H1 (cell line): ENCODE results near the gene UBL4B.

Experiments used
- CHD2 ChIP-seq: IDR thresholded peaks from 2 replicates; pipeline ENCODE4 v1.6.1; 2012; ENCODE audit warnings: low read length, improper control_type of control experiment
- CTCF ChIP-seq, 3 experiments: IDR thresholded peaks; 1 replicate in 2 of 3; 2 replicates in 1 of 3; pipeline versions ENCODE4 v1.5.1 to v1.6.1; 2011; ENCODE audit warnings: low read length in 3 of 3, mild to moderate bottlenecking in 3 of 3, inconsistent platforms in 2 of 3, low read depth in 1 of 3, moderate library complexity in 1 of 3; ENCODE audit not compliant: insufficient read depth in 1 of 3; ENCODE audit errors: control extremely low read depth in 1 of 3
- EP300 ChIP-seq, 2 experiments: IDR thresholded peaks; 1 replicate in 1 of 2; 2 replicates in 1 of 2; pipeline ENCODE4 v1.6.1; 2011 to 2012; ENCODE audit warnings: low read depth in 2 of 2, low read length in 2 of 2, mild to moderate bottlenecking in 2 of 2, borderline replicate concordance in 1 of 2, inconsistent platforms in 1 of 2, moderate library complexity in 1 of 2
- JUND ChIP-seq: IDR thresholded peaks from 2 replicates; pipeline ENCODE4 v1.6.1; 2011; ENCODE audit warnings: mild to moderate bottlenecking, improper control_type of control experiment, low read length
- MAFK ChIP-seq: IDR thresholded peaks from 2 replicates; pipeline ENCODE4 v1.6.1; 2012; ENCODE audit warnings: low read depth, mild to moderate bottlenecking, improper control_type of control experiment, low read length
- POLR2A ChIP-seq, 2 experiments: IDR thresholded peaks; 1 replicate in 1 of 2; 2 replicates in 1 of 2; pipeline ENCODE4 v1.6.1; 2011; ENCODE audit warnings: low read depth in 2 of 2, low read length in 2 of 2, mild to moderate bottlenecking in 2 of 2; ENCODE audit errors: control extremely low read depth in 1 of 2
- POLR2AphosphoS5 ChIP-seq: IDR thresholded peaks from 2 replicates; pipeline ENCODE4 v1.6.1; 2011; ENCODE audit warnings: low read depth, low read length
- POU5F1 ChIP-seq: IDR thresholded peaks from 2 replicates; pipeline ENCODE4 v1.6.1; 2011; ENCODE audit warnings: low read depth, mild to moderate bottlenecking, low read length, moderate library complexity
- TAF1 ChIP-seq: IDR thresholded peaks from 2 replicates; pipeline ENCODE4 v1.6.1; 2011; ENCODE audit warnings: mild to moderate bottlenecking, low read depth, low read length
- USF2 ChIP-seq: IDR thresholded peaks from 2 replicates; pipeline ENCODE4 v1.6.1; 2011; ENCODE audit warnings: low read length, improper control_type of control experiment

GRCh38 chr1:110065841-110066240, 46.4 kb upstream of the UBL4B start:
- TF ChIP-seq CTCF (IDR thresholded peaks at IDR 0.05; ENCODE audit: control extremely low read depth in 1 of 3, insufficient read depth in 1 of 3, low read depth in 1 of 3, low read length in 3 of 3) = no peak
- no peak for TF ChIP-seq CHD2
- no peak for TF ChIP-seq POU5F1
- TF ChIP-seq EP300 (IDR thresholded peaks at IDR 0.05; ENCODE audit: borderline replicate concordance in 1 of 2, low read depth in 2 of 2, low read length in 2 of 2) = no peak
- TF ChIP-seq TAF1 = no peak
- no peak for TF ChIP-seq POLR2A (IDR thresholded peaks at IDR 0.05; ENCODE audit: control extremely low read depth in 1 of 2, low read depth in 2 of 2, low read length in 2 of 2)
- no peak for TF ChIP-seq USF2
- TF ChIP-seq JUND = no peak
- TF ChIP-seq MAFK = no peak
- no peak for TF ChIP-seq POLR2AphosphoS5
